Measurements from ENCODE around the gene TSC22D4. TPM values are rescaled to one million over a fixed set of nuclear protein-coding genes. Genes with fewer than 3 reads are reported as not detected.

TSC22D4 gene
- total RNA-seq, 1 experiment from 2014 or later: 24.4 TPM

GRCh38 chr7:100489824-100490223, 10.8 kb upstream of the TSC22D4 start:
- peaks cover 14% of the 10 kb centered on the region for H3K27me3 Mint-ChIP-seq (ENCODE audit: unreplicated experiment)
- no peak for TF ChIP-seq CTCF (IDR thresholded peaks at IDR 0.05; ENCODE audit: unreplicated experiment)
- H3K9me3 Mint-ChIP-seq (ENCODE audit: low read depth, unreplicated experiment): no peaks in the 10 kb centered on the region
- BruUV-seq (replicated peaks): no TSS peak
- H3K36me3 Mint-ChIP-seq (ENCODE audit: insufficient read depth, unreplicated experiment): peaks cover 5% of the 10 kb centered on the region
- DNase-seq: peak; percentile 58
- CTCF ChIA-PET: no interaction called here
- no peak overlapping the region for H3K4me3 Mint-ChIP-seq (ENCODE audit: low read depth, unreplicated experiment)
- intact Hi-C loops (cut with micrococcal nuclease; ENCODE audit: unreplicated experiment): no loop called here
- H3K27ac Mint-ChIP-seq (ENCODE audit: unreplicated experiment): no peak overlapping the region
- no peaks in the 10 kb centered on the region for H3K4me1 Mint-ChIP-seq (ENCODE audit: low read depth, unreplicated experiment)

- CTCF ChIA-PET: no interaction called here
- Mint-ChIP-seq H3K4me1 (ENCODE audit: low read depth, unreplicated experiment) (no peaks in the 10 kb centered on the region), H3K4me3 (ENCODE audit: low read depth, unreplicated experiment) (no peak overlapping the region), H3K9me3 (ENCODE audit: low read depth, unreplicated experiment) (no peaks in the 10 kb centered on the region), H3K27ac (ENCODE audit: unreplicated experiment) (no peak overlapping the region), H3K36me3 (ENCODE audit: insufficient read depth, unreplicated experiment) (peaks cover 5% of the 10 kb centered on the region), H3K27me3 (ENCODE audit: unreplicated experiment) (peaks cover 14% of the 10 kb centered on the region)
- intact Hi-C loops (cut with micrococcal nuclease; ENCODE audit: unreplicated experiment): no loop called here
- DNase-seq: no peak
- no peak for TF ChIP-seq CTCF (IDR thresholded peaks at IDR 0.05; ENCODE audit: unreplicated experiment)
- BruUV-seq (replicated peaks): no TSS peak
Observed at GRCh38 chr7:100489121-100489520, 10.1 kb upstream of the TSC22D4 start.

GRCh38 chr7:100488333-100489095, 9.5 kb upstream of the TSC22D4 start:
- no peaks in the 10 kb centered on the region for H3K4me1 Mint-ChIP-seq (ENCODE audit: low read depth, unreplicated experiment)
- H3K36me3 Mint-ChIP-seq (ENCODE audit: insufficient read depth, unreplicated experiment): peaks cover 5% of the 10 kb centered on the region
- H3K27ac Mint-ChIP-seq (ENCODE audit: unreplicated experiment): no peak overlapping the region
- DNase-seq: no peak
- no peaks in the 10 kb centered on the region for H3K9me3 Mint-ChIP-seq (ENCODE audit: low read depth, unreplicated experiment)
- TF ChIP-seq CTCF (IDR thresholded peaks at IDR 0.05; ENCODE audit: unreplicated experiment): no peak
- no peak overlapping the region for H3K4me3 Mint-ChIP-seq (ENCODE audit: low read depth, unreplicated experiment)
- intact Hi-C loops (cut with micrococcal nuclease; ENCODE audit: unreplicated experiment): no loop called here
- BruUV-seq (replicated peaks): no TSS peak
- CTCF ChIA-PET: interaction anchor here (1.1 kb wide), 1 partner anchor 51 kb away, joined by 3 read pairs; the partner anchor contains the start of gene AGFG2
- H3K27me3 Mint-ChIP-seq (ENCODE audit: unreplicated experiment): peaks cover 14% of the 10 kb centered on the region

- Mint-ChIP-seq H3K4me3 (ENCODE audit: low read depth, unreplicated experiment) (no peak overlapping the region), H3K36me3 (ENCODE audit: insufficient read depth, unreplicated experiment) (peaks cover 5% of the 10 kb centered on the region), H3K4me1 (ENCODE audit: low read depth, unreplicated experiment) (no peaks in the 10 kb centered on the region), H3K27me3 (ENCODE audit: unreplicated experiment) (no peaks in the 10 kb centered on the region), H3K9me3 (ENCODE audit: low read depth, unreplicated experiment) (no peaks in the 10 kb centered on the region), H3K27ac (ENCODE audit: unreplicated experiment) (no peak overlapping the region)
- DNase-seq: no peak
- CTCF ChIA-PET: interaction anchor here (1.1 kb wide), 1 partner anchor 52 kb away, joined by 3 read pairs; the partner anchor contains the start of gene AGFG2
- BruUV-seq (replicated peaks): no TSS peak
- intact Hi-C loops (cut with micrococcal nuclease; ENCODE audit: unreplicated experiment): no loop called here
- no peak for TF ChIP-seq CTCF (IDR thresholded peaks at IDR 0.05; ENCODE audit: unreplicated experiment)
Observed at GRCh38 chr7:100486753-100487446, 7.9 kb upstream of the TSC22D4 start.

Measured in Calu3 (cell line).